CD14-positive monocyte (primary cell): ENCODE data around the gene RNF44. TPM values are rescaled to one million over a fixed set of nuclear protein-coding genes. Genes with fewer than 3 reads are reported as not detected.

ENCODE experiments used
- DNase-seq, 3 donors: peaks; one replicate each; pipeline ENCODE4 v3.0.0-alpha.2; 2011 to 2022
- H2AFZ ChIP-seq: 2 replicates; pipeline ENCODE4 v1.6.0; 2012; ENCODE audit warnings: mild to moderate bottlenecking, low read depth, low read length, inconsistent platforms; ENCODE audit not compliant: insufficient read depth, poor library complexity, severe bottlenecking
- H3K27ac ChIP-seq, 2 donors: 1 replicate in 1 of 2; 2 replicates in 1 of 2; pipeline ENCODE4 v1.5.1; 2012 to 2013; ENCODE audit warnings: low read length in 2 of 2, control low read depth in 1 of 2, inconsistent platforms in 1 of 2, low read depth in 1 of 2, mild to moderate bottlenecking in 1 of 2
- H3K27me3 ChIP-seq, 2 donors: one replicate each; pipeline versions ENCODE4 v1.6.0 to v1.6.1; 2011 to 2013; ENCODE audit warnings: low read length in 2 of 2; ENCODE audit not compliant: control insufficient read depth in 2 of 2, insufficient read depth in 2 of 2
- H3K36me3 ChIP-seq, 2 donors: replicated peaks in 1 of 2; 1 replicate in 1 of 2; 2 replicates in 1 of 2; pipeline versions ENCODE4 v1.5.1 to v1.6.1; 2012 to 2013; ENCODE audit warnings: low read length in 2 of 2, control low read depth in 1 of 2, inconsistent platforms in 1 of 2, mild to moderate bottlenecking in 1 of 2; ENCODE audit not compliant: insufficient read depth in 2 of 2, control insufficient read depth in 1 of 2
- H3K4me1 ChIP-seq, 2 donors: 1 replicate in 1 of 2; 2 replicates in 1 of 2; pipeline versions ENCODE4 v1.5.1 to v1.6.1; 2012 to 2013; ENCODE audit warnings: low read length in 2 of 2, control low read depth in 1 of 2, inconsistent platforms in 1 of 2, mild to moderate bottlenecking in 1 of 2, moderate library complexity in 1 of 2; ENCODE audit not compliant: insufficient read depth in 2 of 2, control insufficient read depth in 1 of 2
- H3K4me2 ChIP-seq: replicated peaks from 2 replicates; pipeline ENCODE3; 2012; ENCODE audit warnings: low read length, moderate library complexity, mild to moderate bottlenecking; ENCODE audit not compliant: poor library complexity, severe bottlenecking; ENCODE audit errors: extremely low read depth
- H3K4me3 ChIP-seq, 3 experiments: fragments of 200-600 bp in 1 of 3; sonication (generic) in 1 of 3; replicated peaks in 1 of 3; 1 replicate in 2 of 3; 2 replicates in 1 of 3; pipeline ENCODE4 v1.5.1; 2011 to 2013; ENCODE audit warnings: low read length in 3 of 3, mild to moderate bottlenecking in 3 of 3, control low read depth in 2 of 3, low read depth in 2 of 3, inconsistent platforms in 1 of 3, moderate library complexity in 1 of 3
- H3K79me2 ChIP-seq: 2 replicates; pipeline ENCODE4 v1.6.0; 2012; ENCODE audit warnings: mild to moderate bottlenecking, control low read depth, inconsistent platforms, low read length, moderate library complexity; ENCODE audit not compliant: insufficient read depth
- H3K9ac ChIP-seq: 2 replicates; pipeline ENCODE4 v1.6.0; 2017; ENCODE audit warnings: low read length, mild to moderate bottlenecking; ENCODE audit not compliant: insufficient read depth, poor library complexity, severe bottlenecking
- H3K9me3 ChIP-seq, 2 donors: replicated peaks in 1 of 2; 1 replicate in 1 of 2; 2 replicates in 1 of 2; pipeline versions ENCODE4 v1.5.1 to v1.6.1; 2012 to 2013; ENCODE audit warnings: low read length in 2 of 2, control low read depth in 1 of 2; ENCODE audit not compliant: control insufficient read depth in 1 of 2, insufficient read depth in 1 of 2
- H4K20me1 ChIP-seq: 2 replicates; pipeline ENCODE4 v1.6.0; 2012; ENCODE audit warnings: mild to moderate bottlenecking, low read length, control low read depth, moderate library complexity; ENCODE audit not compliant: insufficient read depth
- H3K27ac Mint-ChIP-seq, 7 donors: one replicate each; pipeline ENCODE4 v1.8.0; 2020; ENCODE audit warnings: mild to moderate bottlenecking in 7 of 7, mixed read lengths in 7 of 7, moderate library complexity in 6 of 7, inconsistent platforms in 2 of 7
- H3K27me3 Mint-ChIP-seq, 3 donors: one replicate each; pipeline ENCODE4 v1.8.0; 2021 to 2022; ENCODE audit warnings: low read depth in 3 of 3, mild to moderate bottlenecking in 3 of 3, mixed read lengths in 3 of 3, moderate library complexity in 3 of 3, inconsistent platforms in 1 of 3
- H3K36me3 Mint-ChIP-seq, 2 donors: one replicate each; pipeline ENCODE4 v1.8.0; 2020; ENCODE audit warnings: mixed read lengths in 2 of 2, inconsistent platforms in 1 of 2, mild to moderate bottlenecking in 1 of 2
- H3K4me1 Mint-ChIP-seq: one replicate; pipeline ENCODE4 v1.8.0; 2020; ENCODE audit warnings: mild to moderate bottlenecking, mixed read lengths
- H3K4me3 Mint-ChIP-seq, 2 donors: one replicate each; pipeline ENCODE4 v1.8.0; 2020; ENCODE audit warnings: mild to moderate bottlenecking in 2 of 2, mixed read lengths in 2 of 2, moderate library complexity in 1 of 2
- H3K9me3 Mint-ChIP-seq, 7 donors: one replicate each; pipeline ENCODE4 v1.8.0; 2020 to 2022; ENCODE audit warnings: mixed read lengths in 7 of 7, mild to moderate bottlenecking in 6 of 7, moderate library complexity in 6 of 7, inconsistent platforms in 2 of 7
- WGBS: methylation state at CpG from one replicate; pipeline ENCODE4 v1.1.5; 2013; ENCODE audit warnings: missing lambda C conversion rate; ENCODE audit not compliant: insufficient coverage; 5-methylcytosine and 5-hydroxymethylcytosine counted together
- intact Hi-C, 2 donors: fragments of 100-400 bp; cut with micrococcal nuclease; formaldehyde crosslinking; loops; one replicate each; pipeline versions ENCODE4 v1.15.0 to v1.15.1; 2023
- polyA plus RNA-seq, 3 donors: library from polyadenylated mRNA; depleted of rRNA in 1 of 3; unstranded in 2 of 3; stranded (reverse) in 1 of 3; fragments of 300-500 nt in 2 of 3; fragments of >200 nt in 1 of 3; fragmentation: Illumina TruSeq in 2 of 3; gene quantifications; 1 replicate in 2 of 3; 2 replicates in 1 of 3; pipeline ENCODE4 v1.2.3, GENCODE V29; 2012 to 2021
- TF ChIP-seq, protein P1 (sequence below): fragments of 200-600 bp; IDR thresholded peaks from one replicate; pipeline ENCODE4 v1.8.0; 2022; ENCODE audit warnings: antibody characterized with exemption, mild to moderate bottlenecking

Gene RNF44
- polyA plus RNA-seq, 3 donors, result 1.9 to 133 (median 3.1) TPM

DNA sequence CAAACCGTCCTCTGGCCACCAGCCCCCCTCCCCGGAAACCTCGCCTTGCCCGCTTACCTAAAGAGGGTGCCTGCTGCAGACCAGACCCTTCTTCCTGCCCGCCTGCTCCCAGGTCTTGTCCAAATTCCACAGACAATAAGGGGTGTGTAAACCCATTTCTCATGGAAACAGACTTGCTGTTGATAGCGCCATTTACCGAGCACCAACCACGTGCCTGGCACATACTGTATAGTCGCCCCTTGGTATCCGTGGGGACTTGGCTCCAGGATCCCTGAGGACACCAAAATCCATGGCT lies 37.0 kb upstream of the RNF44 start:
- H3K27me3 ChIP-seq, result no peaks in the 10 kb centered on the region
- WGBS, result 54% methylated on average over 10 of the region's 10 CpGs
- H3K79me2 ChIP-seq, result no peaks in the 10 kb centered on the region
- no peaks in the 10 kb centered on the region for H3K9me3 ChIP-seq
- H3K9ac ChIP-seq, result no peak overlapping the region
- no peaks in the 10 kb centered on the region for H3K36me3 ChIP-seq
- peaks cover 5% of the 10 kb centered on the region for H3K4me1 Mint-ChIP-seq
- no peak overlapping the region for H3K27ac ChIP-seq
- intact Hi-C loops, result loop anchor here (5.0 kb wide), 2 partner anchors 37 to 157 kb away; partner anchors contain the start of genes CLTB (in 1 of the 2) and RNF44 (in 1 of the 2)
- H3K4me3 ChIP-seq, result no peak overlapping the region
- H3K9me3 Mint-ChIP-seq, result peaks cover 0 to 2% (median 0%) of the 10 kb centered on the region in 7 donors
- no peaks in the 10 kb centered on the region for H3K4me1 ChIP-seq
- no peaks in the 10 kb centered on the region for H3K36me3 Mint-ChIP-seq
- H3K4me3 Mint-ChIP-seq, result no peak overlapping the region
- H2AFZ ChIP-seq, result no peak overlapping the region
- TF ChIP-seq, protein P1, sequence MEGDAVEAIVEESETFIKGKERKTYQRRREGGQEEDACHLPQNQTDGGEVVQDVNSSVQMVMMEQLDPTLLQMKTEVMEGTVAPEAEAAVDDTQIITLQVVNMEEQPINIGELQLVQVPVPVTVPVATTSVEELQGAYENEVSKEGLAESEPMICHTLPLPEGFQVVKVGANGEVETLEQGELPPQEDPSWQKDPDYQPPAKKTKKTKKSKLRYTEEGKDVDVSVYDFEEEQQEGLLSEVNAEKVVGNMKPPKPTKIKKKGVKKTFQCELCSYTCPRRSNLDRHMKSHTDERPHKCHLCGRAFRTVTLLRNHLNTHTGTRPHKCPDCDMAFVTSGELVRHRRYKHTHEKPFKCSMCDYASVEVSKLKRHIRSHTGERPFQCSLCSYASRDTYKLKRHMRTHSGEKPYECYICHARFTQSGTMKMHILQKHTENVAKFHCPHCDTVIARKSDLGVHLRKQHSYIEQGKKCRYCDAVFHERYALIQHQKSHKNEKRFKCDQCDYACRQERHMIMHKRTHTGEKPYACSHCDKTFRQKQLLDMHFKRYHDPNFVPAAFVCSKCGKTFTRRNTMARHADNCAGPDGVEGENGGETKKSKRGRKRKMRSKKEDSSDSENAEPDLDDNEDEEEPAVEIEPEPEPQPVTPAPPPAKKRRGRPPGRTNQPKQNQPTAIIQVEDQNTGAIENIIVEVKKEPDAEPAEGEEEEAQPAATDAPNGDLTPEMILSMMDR, result peak; percentile 63
- DNase-seq, result no peak
- no peaks in the 10 kb centered on the region for H4K20me1 ChIP-seq
- H3K27ac Mint-ChIP-seq, result no peak overlapping the region
- peaks cover 4 to 12% (median 12%) of the 10 kb centered on the region in 3 donors for H3K27me3 Mint-ChIP-seq
- no peak overlapping the region for H3K4me2 ChIP-seq

DNA sequence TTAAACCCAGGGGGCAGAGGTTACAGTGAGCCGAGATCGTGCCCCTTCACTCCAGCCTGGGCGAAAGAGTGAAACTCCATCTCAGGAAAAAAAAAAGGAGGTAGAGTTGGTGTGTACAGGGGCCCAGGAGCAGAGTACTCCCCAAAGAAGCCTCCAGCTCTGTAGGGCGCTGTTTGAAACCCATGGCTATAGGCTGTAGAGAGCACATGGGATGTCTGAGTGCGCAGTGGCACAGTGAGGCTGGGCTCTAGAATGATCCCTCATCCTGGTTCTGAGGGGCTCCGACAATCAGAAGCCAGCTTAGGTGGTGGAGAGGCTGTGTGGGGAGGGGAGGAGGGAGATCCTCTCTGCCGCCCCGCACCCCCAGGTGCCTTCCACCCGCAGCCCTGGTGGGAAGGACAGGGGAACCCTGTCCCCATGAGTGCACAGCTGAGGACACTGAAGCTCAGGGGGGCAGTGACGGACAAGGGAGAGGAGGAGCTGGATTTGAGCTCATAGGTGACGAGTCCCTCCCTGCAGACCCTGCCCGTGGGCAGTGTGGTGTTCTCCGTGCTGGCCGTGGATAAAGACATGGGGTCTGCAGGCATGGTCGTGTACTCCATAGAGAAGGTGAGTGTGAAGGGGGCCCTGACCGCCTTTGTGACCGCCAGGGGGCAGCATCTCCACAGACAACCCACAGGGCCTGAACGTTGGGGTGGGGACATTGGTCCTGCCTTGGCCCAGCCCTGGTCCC lies 36.5 kb upstream of the RNF44 start:
- DNase-seq, result peak; percentile 48 to 62 (median 61)
- H3K27me3 ChIP-seq, result no peaks in the 10 kb centered on the region
- Mint-ChIP-seq H3K36me3 (no peaks in the 10 kb centered on the region), H3K9me3 (peaks cover 0 to 2% (median 0%) of the 10 kb centered on the region in 7 donors), H3K4me3 (no peak overlapping the region), H3K27me3 (peaks cover 4 to 12% (median 12%) of the 10 kb centered on the region in 3 donors), H3K27ac (no peak overlapping the region), H3K4me1 (peaks cover 5% of the 10 kb centered on the region)
- no peak overlapping the region for H3K4me3 ChIP-seq
- no peak overlapping the region for H3K4me2 ChIP-seq
- 36% methylated on average over 10 of the region's 18 CpGs for WGBS
- no peaks in the 10 kb centered on the region for H3K9me3 ChIP-seq
- H3K79me2 ChIP-seq, result no peaks in the 10 kb centered on the region
- TF ChIP-seq, protein P1, result peak; percentile 95
- H2AFZ ChIP-seq, result no peak overlapping the region
- H4K20me1 ChIP-seq, result no peaks in the 10 kb centered on the region
- no peaks in the 10 kb centered on the region for H3K36me3 ChIP-seq
- no peak overlapping the region for H3K9ac ChIP-seq
- H3K4me1 ChIP-seq, result no peaks in the 10 kb centered on the region
- intact Hi-C loops, result loop anchor here (5.0 kb wide), 2 partner anchors 36 to 156 kb away; partner anchors contain the start of genes CLTB (in 1 of the 2) and RNF44 (in 1 of the 2)
- H3K27ac ChIP-seq, result no peak overlapping the region
